Heart left ventricle (tissue), 13 donors: ENCODE results near the gene PEPD.

ENCODE experiments used
- CTCF ChIP-seq, 12 donors: fragments of 200-600 bp; sonication (generic) in 4 of 12; IDR thresholded peaks; one replicate each; pipeline versions ENCODE4 v1.5.0 to v1.8.0; 2018 to 2022; ENCODE audit warnings: antibody characterized with exemption in 12 of 12, mild to moderate bottlenecking in 5 of 12
- POLR2A ChIP-seq, 2 donors: fragments of 450-650 bp; IDR thresholded peaks; one replicate each; pipeline ENCODE4 v1.6.1; 2017; ENCODE audit warnings: antibody characterized with exemption in 2 of 2, mild to moderate bottlenecking in 2 of 2, moderate library complexity in 2 of 2
- donor health status: ischemic (EF 13 %, LVEDD 7.1; RV severe dilation, severe dysfunction).
- donor health status: DM: no; HTN: yes; CAD: no.
- donor health status: DM: no; HTN: no; CAD: no.
- donor health status: ischemic (EF 25% LVEDD 6.9; RV normal size, moderate dysfunction).
- donor health status: ischemic (EF 25% LVEDD 5.7; RV mildly dilated, moderate dysfunction).
- donor health status: ischemic (EF 35%, LVEDD 5.7; RV mildly dilated, moderate dysfunction).
- donor health status: nonischemic (EF 11% LVEDD 7.7; RV severe dilation, severe dysfunction).
- donor health status: DM: yes; HTN: yes; CAD: no.
- donor health status: PGD.
- donor health status: ischemic (EF 29% LVEDD 5.4; RV normal size, mild dysfunction).
- donor health status: nonischemic (EF 23%, LVEDD 6.1; RV moderate dilation, normal function).

- no peak for TF ChIP-seq CTCF (IDR thresholded peaks at IDR 0.05)
- no peak for TF ChIP-seq POLR2A (IDR thresholded peaks at IDR 0.05)
These were observed 80.9 kb downstream of the PEPD start for GRCh38 chr19:33440682-33441081.
